Measurements from ENCODE around the gene TREML2. TPM values are rescaled to one million over a fixed set of nuclear protein-coding genes. Genes with fewer than 3 reads are reported as not detected.

TREML2 gene
- total and polyA plus RNA-seq, 9 of the 15 experiments (the other 6 are each of a cell fraction or from before 2014, with no cell fraction given) = 0.20 to 2.9 (median 1.4) TPM

DNA sequence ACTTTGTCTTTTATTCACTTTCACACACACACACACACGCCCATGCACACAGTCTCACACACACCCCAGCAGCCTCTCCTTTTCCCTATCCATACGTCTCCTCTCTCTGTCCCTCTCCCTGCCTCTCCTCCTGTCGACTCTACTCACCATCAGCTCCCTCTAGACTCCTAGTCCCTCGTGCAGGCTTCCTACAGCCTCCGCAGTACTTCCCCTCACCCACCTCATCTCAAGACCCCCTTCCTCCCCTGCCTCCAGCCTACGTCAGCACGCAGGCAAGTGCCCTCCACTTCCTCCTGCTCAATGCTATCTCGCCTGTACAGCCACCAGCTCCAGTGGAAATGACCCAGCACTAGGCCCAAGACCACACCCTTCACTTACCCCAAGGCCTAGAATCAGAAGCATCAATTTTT lies 820 bp upstream of the TREML2 start:
- in situ Hi-C loops (cut with MboI) = no loop called here
- Histone ChIP-seq H3K4me3 (no peak overlapping the region), H3K27ac (ENCODE audit: extremely low read depth, low read depth, low read length) (peak overlapping the region; percentile 63), H3K9me1 (ENCODE audit: control insufficient read depth, insufficient read depth, low read length) (no peaks in the 10 kb centered on the region), H3K9me3 (replicated peaks; ENCODE audit: control insufficient read depth, insufficient read depth, low read depth, low read length) (no peaks in the 10 kb centered on the region), H3K4me1 (replicated peaks in 1 of 2; ENCODE audit: control insufficient read depth in 2 of 2, insufficient read depth in 2 of 2, low read length in 2 of 2) (peaks cover 21 to 38% of the 10 kb centered on the region in 2 experiments), H3K27me3 (ENCODE audit: control insufficient read depth in 2 of 2, insufficient read depth in 2 of 2, low read length in 2 of 2) (no peaks in the 10 kb centered on the region; a peak in 1 of 5 replicates), H3K9ac (ENCODE audit: insufficient read depth in 1 of 2, low read depth in 2 of 2, low read length in 2 of 2) (peak overlapping the region; percentile 38 to 53; a peak in 2 of 4 replicates), H3K79me2 (ENCODE audit: control insufficient read depth, insufficient read depth, low read length) (no peaks in the 10 kb centered on the region), H2AFZ (ENCODE audit: low read depth, low read length) (peak overlapping the region; percentile 78), H4K20me1 (replicated peaks; ENCODE audit: control insufficient read depth, insufficient read depth, low read length) (no peaks in the 10 kb centered on the region), H3K36me3 (ENCODE audit: control insufficient read depth, insufficient read depth, low read length) (no peaks in the 10 kb centered on the region), H3K4me2 (ENCODE audit: insufficient read depth, low read length) (peak overlapping the region; percentile 69)
- FAIRE-seq (peak; percentile 84), DNase-seq (ENCODE audit: extremely low read depth in 1 of 4, low spot score in 3 of 4) (peak; percentile 61 to 81 (median 68)), ATAC-seq (peak; percentile 72)
- CTCF ChIA-PET (ENCODE audit: low intra/inter-chr PET ratio) = interaction anchor here (0.5 kb wide), 1 partner anchor 144 kb away, joined by 3 read pairs; no protein-coding TSS in a partner anchor
- POLR2A ChIA-PET = interaction anchor here (0.6 to 2.4 kb wide), 2 partner anchors 11 to 478 kb away, joined by 4 to 10 read pairs; no protein-coding TSS in a partner anchor
- intact Hi-C loops (cut with micrococcal nuclease) = no loop called here
- WGBS (ENCODE audit: insufficient coverage, low coverage, missing lambda C conversion rate) = 18% methylated on average over 8 of the region's 8 CpGs
- BruUV-seq (replicated peaks) = no TSS peak
- TF ChIP-seq, protein P1, sequence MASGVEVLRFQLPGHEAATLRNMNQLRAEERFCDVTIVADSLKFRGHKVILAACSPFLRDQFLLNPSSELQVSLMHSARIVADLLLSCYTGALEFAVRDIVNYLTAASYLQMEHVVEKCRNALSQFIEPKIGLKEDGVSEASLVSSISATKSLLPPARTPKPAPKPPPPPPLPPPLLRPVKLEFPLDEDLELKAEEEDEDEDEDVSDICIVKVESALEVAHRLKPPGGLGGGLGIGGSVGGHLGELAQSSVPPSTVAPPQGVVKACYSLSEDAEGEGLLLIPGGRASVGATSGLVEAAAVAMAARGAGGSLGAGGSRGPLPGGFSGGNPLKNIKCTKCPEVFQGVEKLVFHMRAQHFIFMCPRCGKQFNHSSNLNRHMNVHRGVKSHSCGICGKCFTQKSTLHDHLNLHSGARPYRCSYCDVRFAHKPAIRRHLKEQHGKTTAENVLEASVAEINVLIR (CRISPR knock-in tag; IDR thresholded peaks at IDR 0.05) = peak; percentile 69
- TF ChIP-seq CREB1 (IDR thresholded peaks at IDR 0.05) (peak; percentile 61; the same call in 1 of the 2 replicates), CREB1 (CRISPR knock-in tag; IDR thresholded peaks at IDR 0.05) (no peak; the same call in 1 of the 2 replicates), NFE2 (IDR thresholded peaks at IDR 0.05; ENCODE audit: low read depth) (peak; percentile 78), ZFP36 (IDR thresholded peaks at IDR 0.05; ENCODE audit: low read depth, low read length, partially characterized antibody) (no peak), MTF1 (CRISPR knock-in tag; IDR thresholded peaks at IDR 0.05; ENCODE audit: borderline replicate concordance) (no peak), TEAD4 (IDR thresholded peaks at IDR 0.05; ENCODE audit: low read length) (peak; percentile 59), TEAD4 (CRISPR knock-in tag; IDR thresholded peaks at IDR 0.05; ENCODE audit: borderline replicate concordance) (no peak), LARP7 (IDR thresholded peaks at IDR 0.05) (0 out of 2 replicates have a peak, but pooled peaks have one; percentile 84), SNIP1 (IDR thresholded peaks at IDR 0.05; ENCODE audit: low read depth) (no peak), CSDE1 (IDR thresholded peaks at IDR 0.05) (no peak), CXXC5 (CRISPR knock-in tag; IDR thresholded peaks at IDR 0.05) (peak; percentile 60), ZNF77 (CRISPR knock-in tag; IDR thresholded peaks at IDR 0.05) (no peak), TRIM28 (IDR thresholded peaks at IDR 0.05) (no peak), NCOA1 (IDR thresholded peaks at IDR 0.05; ENCODE audit: low read depth) (peak; percentile 61; the same call in 1 of the 2 replicates), RB1 (IDR thresholded peaks at IDR 0.05; ENCODE audit: low read depth) (no peak), ELF4 (CRISPR knock-in tag; IDR thresholded peaks at IDR 0.05) (peak; percentile 90), POLR2G (IDR thresholded peaks at IDR 0.05; ENCODE audit: low read depth, low read length) (no peak), RNF2 (IDR thresholded peaks at IDR 0.05) (0 out of 2 replicates have a peak, but pooled peaks have one; percentile 29)
- TF ChIP-seq, protein P2, sequence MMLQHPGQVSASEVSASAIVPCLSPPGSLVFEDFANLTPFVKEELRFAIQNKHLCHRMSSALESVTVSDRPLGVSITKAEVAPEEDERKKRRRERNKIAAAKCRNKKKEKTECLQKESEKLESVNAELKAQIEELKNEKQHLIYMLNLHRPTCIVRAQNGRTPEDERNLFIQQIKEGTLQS (IDR thresholded peaks at IDR 0.05) = peak; percentile 19; the same call in 1 of the 2 replicates
- TF ChIP-seq, protein P2 (CRISPR knock-in tag; conservative IDR thresholded peaks at IDR 0.05) = no peak
- TF ChIP-seq, protein P3, sequence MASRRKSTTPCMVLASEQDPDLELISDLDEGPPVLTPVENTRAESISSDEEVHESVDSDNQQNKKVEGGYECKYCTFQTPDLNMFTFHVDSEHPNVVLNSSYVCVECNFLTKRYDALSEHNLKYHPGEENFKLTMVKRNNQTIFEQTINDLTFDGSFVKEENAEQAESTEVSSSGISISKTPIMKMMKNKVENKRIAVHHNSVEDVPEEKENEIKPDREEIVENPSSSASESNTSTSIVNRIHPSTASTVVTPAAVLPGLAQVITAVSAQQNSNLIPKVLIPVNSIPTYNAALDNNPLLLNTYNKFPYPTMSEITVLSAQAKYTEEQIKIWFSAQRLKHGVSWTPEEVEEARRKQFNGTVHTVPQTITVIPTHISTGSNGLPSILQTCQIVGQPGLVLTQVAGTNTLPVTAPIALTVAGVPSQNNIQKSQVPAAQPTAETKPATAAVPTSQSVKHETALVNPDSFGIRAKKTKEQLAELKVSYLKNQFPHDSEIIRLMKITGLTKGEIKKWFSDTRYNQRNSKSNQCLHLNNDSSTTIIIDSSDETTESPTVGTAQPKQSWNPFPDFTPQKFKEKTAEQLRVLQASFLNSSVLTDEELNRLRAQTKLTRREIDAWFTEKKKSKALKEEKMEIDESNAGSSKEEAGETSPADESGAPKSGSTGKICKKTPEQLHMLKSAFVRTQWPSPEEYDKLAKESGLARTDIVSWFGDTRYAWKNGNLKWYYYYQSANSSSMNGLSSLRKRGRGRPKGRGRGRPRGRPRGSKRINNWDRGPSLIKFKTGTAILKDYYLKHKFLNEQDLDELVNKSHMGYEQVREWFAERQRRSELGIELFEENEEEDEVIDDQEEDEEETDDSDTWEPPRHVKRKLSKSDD (conservative IDR thresholded peaks at IDR 0.05; ENCODE audit: low read length) = no peak

Data from K562 (cell line).